ENCODE data around the gene RHEB.

Gene RHEB

DNA sequence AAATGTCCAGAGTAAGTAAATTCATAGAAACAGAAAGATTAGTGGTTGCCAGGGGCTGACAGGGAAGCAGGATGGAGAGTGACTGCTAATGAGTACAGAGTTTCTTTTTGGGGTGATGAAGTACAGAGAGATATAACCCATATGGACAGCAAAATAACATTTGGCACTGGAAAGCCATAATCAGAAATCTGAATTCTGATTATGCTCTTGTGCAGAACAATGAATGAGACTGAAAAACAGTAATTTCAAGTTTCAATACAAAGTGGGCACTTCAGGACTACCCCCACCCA, 4.5 kb downstream of the RHEB start:
- H3K27ac ChIP-seq, result no peak overlapping the region
- TF ChIP-seq, protein P1, sequence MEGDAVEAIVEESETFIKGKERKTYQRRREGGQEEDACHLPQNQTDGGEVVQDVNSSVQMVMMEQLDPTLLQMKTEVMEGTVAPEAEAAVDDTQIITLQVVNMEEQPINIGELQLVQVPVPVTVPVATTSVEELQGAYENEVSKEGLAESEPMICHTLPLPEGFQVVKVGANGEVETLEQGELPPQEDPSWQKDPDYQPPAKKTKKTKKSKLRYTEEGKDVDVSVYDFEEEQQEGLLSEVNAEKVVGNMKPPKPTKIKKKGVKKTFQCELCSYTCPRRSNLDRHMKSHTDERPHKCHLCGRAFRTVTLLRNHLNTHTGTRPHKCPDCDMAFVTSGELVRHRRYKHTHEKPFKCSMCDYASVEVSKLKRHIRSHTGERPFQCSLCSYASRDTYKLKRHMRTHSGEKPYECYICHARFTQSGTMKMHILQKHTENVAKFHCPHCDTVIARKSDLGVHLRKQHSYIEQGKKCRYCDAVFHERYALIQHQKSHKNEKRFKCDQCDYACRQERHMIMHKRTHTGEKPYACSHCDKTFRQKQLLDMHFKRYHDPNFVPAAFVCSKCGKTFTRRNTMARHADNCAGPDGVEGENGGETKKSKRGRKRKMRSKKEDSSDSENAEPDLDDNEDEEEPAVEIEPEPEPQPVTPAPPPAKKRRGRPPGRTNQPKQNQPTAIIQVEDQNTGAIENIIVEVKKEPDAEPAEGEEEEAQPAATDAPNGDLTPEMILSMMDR (conservative IDR thresholded peaks at IDR 0.05), result no peak

DNA sequence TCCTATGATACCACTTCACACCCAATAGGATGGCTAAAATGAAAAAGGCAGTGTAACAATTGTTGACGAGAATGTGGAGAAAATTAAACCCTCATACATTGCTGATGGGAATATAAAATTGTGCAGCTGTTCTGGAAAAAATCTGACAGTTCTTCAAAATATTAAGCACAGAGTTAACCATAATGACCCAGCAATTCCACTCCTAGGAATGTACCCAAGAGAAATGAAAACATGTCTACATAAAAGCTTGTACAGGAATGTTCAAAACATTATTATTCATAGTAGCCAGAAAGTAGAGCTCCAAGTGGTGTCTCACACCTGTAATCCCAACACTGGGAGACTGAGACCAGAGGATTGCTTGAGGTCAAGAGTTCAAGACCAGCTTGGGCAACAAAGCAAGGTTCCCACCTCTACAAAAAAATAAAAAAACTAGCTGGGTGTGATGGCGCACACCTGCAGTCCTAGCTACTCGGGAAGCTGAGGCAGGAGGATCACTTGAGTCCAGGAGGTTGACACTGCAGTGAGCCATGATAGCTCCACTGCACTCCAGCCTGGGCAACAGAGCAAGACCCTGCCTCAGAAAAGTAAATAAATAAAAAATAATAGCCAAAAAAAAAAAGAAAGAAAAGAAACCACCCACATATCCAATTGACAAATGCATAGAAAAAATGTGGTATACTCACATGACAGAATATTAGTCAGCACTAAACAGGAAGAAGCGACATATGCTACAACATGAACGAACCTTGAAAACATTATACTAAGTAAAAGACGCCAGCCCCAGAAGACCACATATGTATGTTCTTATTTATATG, 5.0 kb downstream of the RHEB start:
- TF ChIP-seq, protein P1 (conservative IDR thresholded peaks at IDR 0.05), result no peak

DNA sequence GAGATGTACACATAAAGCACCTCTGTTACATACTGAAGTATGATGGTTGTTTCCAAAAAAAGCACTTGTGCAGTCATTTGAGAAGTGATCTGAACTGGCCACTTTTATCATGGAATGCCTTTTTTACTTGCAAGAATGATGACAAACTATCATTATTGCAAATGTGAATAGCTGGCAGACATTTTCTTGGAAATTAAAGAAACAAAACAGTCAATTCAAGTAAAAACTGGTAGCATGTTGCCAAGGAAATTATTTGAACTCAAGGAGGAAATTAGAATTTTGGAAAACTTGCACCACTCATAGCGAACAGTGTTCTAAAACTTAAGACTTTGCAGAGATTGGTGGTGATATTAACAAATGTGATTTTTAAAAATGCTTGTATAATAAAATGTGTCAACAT, 6.6 kb downstream of the RHEB start:
- no peak overlapping the region for H3K27ac ChIP-seq
- TF ChIP-seq, protein P1 (conservative IDR thresholded peaks at IDR 0.05), result no peak

More for the DNA sequence above, 5.0 kb downstream of the RHEB start:
- H3K27ac ChIP-seq, result no peak overlapping the region

DNA sequence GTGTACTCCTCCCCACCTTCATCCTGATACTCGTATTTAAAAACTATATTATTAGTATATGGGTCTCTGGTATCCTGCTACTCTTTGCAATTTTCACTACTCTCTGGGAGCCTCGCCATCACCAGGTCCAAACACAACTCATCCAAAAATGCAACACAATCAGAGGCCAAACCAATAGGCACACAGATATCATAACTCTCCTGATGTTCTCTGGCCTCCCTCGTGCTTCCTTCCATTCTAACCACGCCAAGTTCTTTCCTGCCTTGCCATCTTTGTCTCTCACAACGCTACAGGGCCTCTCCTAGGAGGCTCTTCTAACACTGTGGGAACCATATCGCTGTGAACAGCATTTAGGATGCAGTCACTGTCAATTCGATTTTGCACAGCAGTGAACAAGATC, 7.3 kb downstream of the RHEB start:
- TF ChIP-seq, protein P1 (conservative IDR thresholded peaks at IDR 0.05), result no peak
- no peak overlapping the region for H3K27ac ChIP-seq

DNA sequence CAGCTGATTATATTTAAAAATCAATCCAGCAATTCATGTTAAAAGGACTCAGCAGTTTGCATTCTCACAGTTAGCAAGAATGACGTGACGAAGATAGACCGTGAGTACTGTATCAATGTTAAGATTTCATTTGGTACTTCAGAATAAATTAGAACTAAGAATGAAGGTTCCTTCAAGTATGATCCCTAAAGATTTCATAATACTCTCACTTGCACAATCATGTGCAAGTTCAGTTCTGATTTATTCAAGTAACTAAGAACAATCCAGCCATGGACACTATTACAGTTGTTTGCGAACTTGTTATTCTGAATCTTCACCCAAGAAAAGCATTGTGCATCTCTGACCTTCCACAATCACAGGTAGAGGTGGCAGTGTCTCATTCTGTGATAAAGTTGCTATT, 7.7 kb downstream of the RHEB start:
- TF ChIP-seq, protein P1 (conservative IDR thresholded peaks at IDR 0.05), result no peak

DNA sequence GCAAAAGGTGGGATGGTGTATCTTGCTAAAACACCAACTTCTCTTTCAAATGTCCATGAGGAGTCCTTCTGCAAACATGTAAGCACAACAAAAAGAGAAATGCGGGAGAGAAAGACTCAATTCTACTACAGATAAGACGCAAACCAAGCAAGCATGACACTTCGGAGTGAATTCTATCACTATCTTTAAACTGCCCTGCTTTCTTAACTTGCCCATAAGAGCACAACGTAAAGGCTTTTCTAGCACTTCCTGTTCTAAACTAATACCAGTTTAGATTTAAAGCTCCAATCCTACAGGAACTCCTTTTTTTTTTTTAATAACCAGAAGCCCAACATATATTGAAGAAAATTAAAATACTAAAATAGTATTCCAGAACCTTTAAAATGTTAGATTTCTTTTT, 8.4 kb downstream of the RHEB start:
- no peak overlapping the region for H3K27ac ChIP-seq
- TF ChIP-seq, protein P1 (conservative IDR thresholded peaks at IDR 0.05), result no peak

More for the DNA sequence above, 7.7 kb downstream of the RHEB start:
- no peak overlapping the region for H3K27ac ChIP-seq

DNA sequence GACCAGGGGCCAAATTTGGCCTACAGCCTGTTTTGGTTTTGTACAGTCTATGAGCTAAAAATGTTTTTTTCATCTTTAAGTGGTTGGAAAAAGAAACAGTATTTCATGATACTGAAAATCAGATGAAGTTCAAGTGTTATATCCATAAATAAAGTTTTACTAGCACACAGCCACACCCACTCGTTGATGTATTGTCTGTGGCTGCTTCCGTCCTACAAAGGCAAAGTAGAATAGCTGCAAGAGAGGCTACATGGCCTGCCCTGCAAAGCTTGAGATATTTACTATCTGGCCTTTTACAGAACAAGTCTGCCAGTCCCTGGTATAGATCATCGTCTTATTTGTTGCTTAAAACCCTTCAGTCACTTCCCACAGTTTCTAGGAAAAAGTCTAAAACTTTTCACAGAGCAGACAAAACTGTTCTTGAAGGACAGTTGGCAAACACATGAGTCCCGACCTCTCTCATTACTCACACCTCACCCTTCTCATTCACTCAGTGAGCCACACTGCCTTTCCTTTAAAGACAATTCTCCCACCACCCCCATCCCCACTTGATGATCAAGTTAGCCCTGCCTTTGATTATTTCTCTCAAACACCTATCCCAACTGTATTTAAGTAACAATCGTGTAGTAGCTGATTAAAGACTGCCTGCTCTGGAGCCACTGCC, 9.9 kb downstream of the RHEB start:
- TF ChIP-seq, protein P1 (conservative IDR thresholded peaks at IDR 0.05), result no peak
- no peak overlapping the region for H3K27ac ChIP-seq
